A673 (cell line): ENCODE results near the gene ZSCAN4.

Experiments
- CTCF ChIP-seq: fragments of 300-800, 200-600 bp; sonication (generic); conservative IDR thresholded peaks from 2 replicates; pipeline ENCODE4 v1.5.1; 2017; ENCODE audit warnings: low read depth, mild to moderate bottlenecking, antibody characterized with exemption, low read length, moderate library complexity, mixed read lengths
- EZH2 ChIP-seq: fragments of 200-600 bp; sonication (generic); IDR thresholded peaks from 2 replicates; pipeline ENCODE4 v1.6.1; 2017; ENCODE audit warnings: borderline replicate concordance, low read depth, mild to moderate bottlenecking, mixed read lengths, antibody characterized with exemption, low read length; ENCODE audit not compliant: poor library complexity, severe bottlenecking

- no peak for TF ChIP-seq CTCF
- no peak for TF ChIP-seq EZH2
Measured at GRCh38 chr19:57665261-57665806, 3.4 kb upstream of the ZSCAN4 start.
